Fibroblast of pulmonary artery (primary cell): ENCODE measurements around the gene GCN1.
A peak's percentile ranks its signal among the peaks of the same experiment; 100 is the strongest.

Experiments used
- DNase-seq: peaks from one replicate; pipeline ENCODE4 v3.0.0-alpha.2; 2010; ENCODE audit warnings: low read depth
- H3K4me3 ChIP-seq: replicated peaks from 2 replicates; pipeline ENCODE4 v1.5.1; 2011; ENCODE audit warnings: low read depth, mild to moderate bottlenecking, control low read depth, low read length, moderate library complexity
- CTCF ChIP-seq: IDR thresholded peaks from 2 replicates; pipeline ENCODE4 v1.5.1; 2011; ENCODE audit warnings: mild to moderate bottlenecking, control low read depth, low read length, inconsistent platforms; ENCODE audit errors: missing control alignments

GCN1 gene

GRCh38 chr12:120142231-120142877, 52.2 kb downstream of the GCN1 start:
- DNase-seq, result peak; percentile 44
- H3K4me3 ChIP-seq, result no peak overlapping the region
- TF ChIP-seq CTCF, result no peak

DNA sequence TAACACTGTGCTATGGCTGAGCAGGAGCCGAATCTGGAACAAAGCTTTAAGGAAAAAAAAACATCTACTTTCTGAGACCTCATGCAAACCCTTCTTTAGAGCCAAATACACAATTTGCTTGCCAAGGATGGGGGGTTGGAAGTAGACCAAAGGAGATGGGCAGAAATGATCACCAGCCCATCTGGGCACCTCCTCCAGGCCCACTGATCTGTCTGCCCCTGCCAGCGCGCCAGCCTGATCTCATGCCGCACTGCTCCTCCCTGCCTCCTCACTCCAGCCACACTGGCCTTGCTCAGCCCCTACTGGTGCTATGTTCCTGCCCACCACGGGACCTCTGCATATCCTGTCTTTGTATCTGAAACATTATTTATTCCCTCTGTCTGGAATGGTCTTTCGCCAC, 53.2 kb downstream of the GCN1 start:
- H3K4me3 ChIP-seq, result no peak overlapping the region
- DNase-seq, result no peak
- no peak for TF ChIP-seq CTCF

- no peak for DNase-seq
- no peak for TF ChIP-seq CTCF
- H3K4me3 ChIP-seq, result no peak overlapping the region
These were observed 53.9 kb downstream of the GCN1 start for GRCh38 chr12:120140603-120141002.

- no peak for DNase-seq
- no peak overlapping the region for H3K4me3 ChIP-seq
- no peak for TF ChIP-seq CTCF
These were observed 54.6 kb downstream of the GCN1 start for GRCh38 chr12:120139958-120140357.

DNA sequence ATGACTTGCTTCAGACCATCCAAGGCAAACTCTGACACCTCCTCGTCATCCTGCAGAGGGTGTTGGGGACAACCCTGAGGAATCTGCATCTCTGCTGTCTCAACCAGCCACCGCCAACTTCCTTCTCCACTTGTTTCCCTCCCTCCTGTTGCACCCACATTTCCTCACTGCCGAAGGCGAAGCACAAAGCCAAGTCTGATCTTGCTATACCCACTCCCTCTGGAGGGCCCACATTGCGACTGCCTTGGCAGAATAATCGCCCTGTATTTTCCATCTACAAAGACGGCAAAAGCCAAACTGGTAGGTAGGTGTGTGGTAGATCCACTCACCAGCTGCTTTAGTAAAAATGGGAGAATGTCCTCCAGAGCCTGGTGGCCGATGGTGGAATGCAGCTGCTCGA, 56.1 kb downstream of the GCN1 start:
- no peak for TF ChIP-seq CTCF
- no peak for DNase-seq
- H3K4me3 ChIP-seq, result no peak overlapping the region

GRCh38 chr12:120137833-120138232, 56.7 kb downstream of the GCN1 start:
- DNase-seq, result no peak
- TF ChIP-seq CTCF, result no peak
- no peak overlapping the region for H3K4me3 ChIP-seq

GRCh38 chr12:120136093-120136770, 58.3 kb downstream of the GCN1 start:
- no peak overlapping the region for H3K4me3 ChIP-seq
- TF ChIP-seq CTCF, result no peak

More at GRCh38 chr12:120136093-120136770, 58.3 kb downstream of the GCN1 start:
- no peak for DNase-seq
